Measurements from ENCODE around the gene ARFGEF3. TPM values are rescaled to one million over a fixed set of nuclear protein-coding genes. Genes with fewer than 3 reads are reported as not detected.

The ARFGEF3 gene
- total RNA-seq, 1 donor from 2014 or later = 1.8 TPM

DNA sequence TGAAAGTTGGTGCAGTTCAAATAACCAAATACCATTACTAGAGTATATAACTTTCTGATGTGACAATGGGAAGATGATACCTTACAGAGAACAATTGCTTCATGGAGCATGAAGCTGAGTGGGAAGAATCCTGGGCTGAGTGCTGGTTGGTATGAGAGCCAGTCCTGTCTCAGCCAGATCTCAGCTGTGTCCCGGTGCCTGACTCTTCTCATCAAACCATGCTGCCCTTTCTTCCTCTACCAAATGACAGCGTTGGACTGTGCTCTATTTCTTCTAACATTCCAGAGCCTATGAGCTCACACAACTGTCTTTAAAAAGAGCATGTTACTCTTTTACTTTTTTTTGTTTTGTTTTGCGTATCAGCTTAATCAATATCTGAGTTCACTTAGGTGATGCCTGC lies 84.0 kb downstream of the ARFGEF3 start:
- Histone ChIP-seq H3K4me3 (no peak overlapping the region), H3K9me3 (no peaks in the 10 kb centered on the region), H3K27ac (no peak overlapping the region), H3K27me3 (no peaks in the 10 kb centered on the region), H3K36me3 (no peaks in the 10 kb centered on the region), H3K4me1 (no peaks in the 10 kb centered on the region)
- no peak for DNase-seq (ENCODE audit: low spot score in 2 of 2)
- TF ChIP-seq, protein P1, sequence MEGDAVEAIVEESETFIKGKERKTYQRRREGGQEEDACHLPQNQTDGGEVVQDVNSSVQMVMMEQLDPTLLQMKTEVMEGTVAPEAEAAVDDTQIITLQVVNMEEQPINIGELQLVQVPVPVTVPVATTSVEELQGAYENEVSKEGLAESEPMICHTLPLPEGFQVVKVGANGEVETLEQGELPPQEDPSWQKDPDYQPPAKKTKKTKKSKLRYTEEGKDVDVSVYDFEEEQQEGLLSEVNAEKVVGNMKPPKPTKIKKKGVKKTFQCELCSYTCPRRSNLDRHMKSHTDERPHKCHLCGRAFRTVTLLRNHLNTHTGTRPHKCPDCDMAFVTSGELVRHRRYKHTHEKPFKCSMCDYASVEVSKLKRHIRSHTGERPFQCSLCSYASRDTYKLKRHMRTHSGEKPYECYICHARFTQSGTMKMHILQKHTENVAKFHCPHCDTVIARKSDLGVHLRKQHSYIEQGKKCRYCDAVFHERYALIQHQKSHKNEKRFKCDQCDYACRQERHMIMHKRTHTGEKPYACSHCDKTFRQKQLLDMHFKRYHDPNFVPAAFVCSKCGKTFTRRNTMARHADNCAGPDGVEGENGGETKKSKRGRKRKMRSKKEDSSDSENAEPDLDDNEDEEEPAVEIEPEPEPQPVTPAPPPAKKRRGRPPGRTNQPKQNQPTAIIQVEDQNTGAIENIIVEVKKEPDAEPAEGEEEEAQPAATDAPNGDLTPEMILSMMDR (IDR thresholded peaks at IDR 0.05) = no peak
- intact Hi-C loops (cut with DNase I) = no loop called here

DNA sequence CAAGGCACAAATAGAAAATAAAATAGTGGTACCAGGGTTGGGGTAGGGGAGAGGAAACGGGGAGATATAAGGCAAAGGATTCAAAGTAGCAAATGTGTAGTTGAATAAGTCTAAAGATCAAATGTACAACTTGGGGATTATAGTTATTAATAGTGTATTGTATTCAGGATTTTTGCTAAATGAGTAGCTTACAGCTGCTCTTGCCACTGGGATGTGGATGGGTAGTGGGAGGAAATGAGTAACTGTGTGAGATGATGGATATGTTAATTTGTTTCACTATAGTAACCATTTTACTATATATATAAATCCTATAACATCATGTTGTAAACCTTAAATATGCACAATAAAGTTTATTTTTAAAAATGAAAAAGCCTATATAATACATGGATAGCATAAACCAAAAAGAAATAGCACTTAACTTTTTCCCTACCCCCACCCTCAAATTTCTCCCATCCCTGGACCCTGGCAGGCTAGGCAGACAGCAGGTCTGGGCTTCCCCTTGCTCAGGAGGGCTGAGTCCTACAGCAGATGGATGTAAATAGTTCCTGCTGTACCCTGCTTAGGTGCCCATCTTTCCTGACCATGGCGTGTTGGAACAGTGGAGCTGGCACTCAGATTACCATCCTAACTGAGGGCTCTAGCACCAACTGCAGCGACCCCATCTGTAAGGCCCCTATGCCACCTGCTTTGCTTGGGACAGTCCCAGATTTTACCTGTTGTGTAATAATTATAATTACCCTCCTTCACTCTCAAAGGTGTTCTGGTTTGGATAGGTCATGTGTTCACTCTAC lies 85.1 kb downstream of the ARFGEF3 start:
- Histone ChIP-seq H3K36me3 (no peaks in the 10 kb centered on the region), H3K4me3 (no peak overlapping the region), H3K4me1 (no peaks in the 10 kb centered on the region), H3K27ac (no peak overlapping the region), H3K9me3 (no peaks in the 10 kb centered on the region), H3K27me3 (no peaks in the 10 kb centered on the region)
- DNase-seq (ENCODE audit: low spot score in 2 of 2) = no peak
- TF ChIP-seq, protein P1 (IDR thresholded peaks at IDR 0.05) = no peak
- intact Hi-C loops (cut with DNase I) = no loop called here

DNA sequence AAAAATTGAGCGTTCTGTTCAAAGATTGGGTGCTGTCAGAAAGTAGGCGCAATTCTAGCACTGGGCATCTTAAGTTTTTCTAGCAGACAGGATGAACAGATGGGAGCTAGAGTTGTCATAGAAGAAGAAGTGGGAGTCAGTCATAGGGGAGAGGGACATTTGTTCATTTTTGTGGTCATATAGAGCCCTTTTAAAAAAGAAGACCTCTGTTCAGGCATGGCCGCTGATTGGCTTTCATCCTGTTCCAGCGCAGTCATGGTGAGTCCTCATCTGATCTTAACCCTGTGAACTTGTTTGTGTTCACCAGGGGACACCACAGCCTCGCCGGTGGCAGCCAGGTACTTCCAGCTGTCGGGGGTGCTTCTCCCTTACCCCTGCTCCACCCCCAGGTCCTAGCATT lies 86.3 kb downstream of the ARFGEF3 start:
- DNase-seq (ENCODE audit: low spot score in 2 of 2) = no peak

DNA sequence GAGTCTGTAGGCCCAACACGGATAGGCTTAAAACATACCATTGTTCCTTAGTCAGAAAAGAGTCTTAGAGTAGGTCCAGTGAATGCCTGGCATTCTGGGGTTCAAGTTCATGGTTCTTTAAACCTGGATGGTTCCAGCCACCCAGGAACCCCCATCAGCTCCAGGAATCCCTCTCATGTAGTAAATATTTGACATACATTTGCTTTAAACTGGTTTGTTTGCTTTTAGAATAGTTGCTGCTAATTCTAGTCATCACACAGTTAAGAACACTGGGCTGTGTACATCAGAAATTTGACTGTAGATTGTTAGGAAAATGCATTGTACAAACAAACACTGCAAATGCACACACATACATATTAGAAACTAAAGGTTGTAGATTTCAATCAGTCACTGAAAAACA lies 87.1 kb downstream of the ARFGEF3 start:
- no peak for DNase-seq (ENCODE audit: low spot score in 2 of 2)
- Histone ChIP-seq H3K27me3 (no peaks in the 10 kb centered on the region), H3K9me3 (no peaks in the 10 kb centered on the region), H3K27ac (no peak overlapping the region), H3K4me1 (no peaks in the 10 kb centered on the region), H3K4me3 (no peak overlapping the region), H3K36me3 (no peaks in the 10 kb centered on the region)
- intact Hi-C loops (cut with DNase I) = no loop called here
- TF ChIP-seq, protein P1 (IDR thresholded peaks at IDR 0.05) = no peak

More for the DNA sequence above, 86.3 kb downstream of the ARFGEF3 start:
- H3K4me1 ChIP-seq = no peaks in the 10 kb centered on the region
- no peak overlapping the region for H3K4me3 ChIP-seq
- no peaks in the 10 kb centered on the region for H3K36me3 ChIP-seq
- no peak overlapping the region for H3K27ac ChIP-seq
- TF ChIP-seq, protein P1 (IDR thresholded peaks at IDR 0.05) = no peak
- intact Hi-C loops (cut with DNase I) = no loop called here
- H3K27me3 ChIP-seq = no peaks in the 10 kb centered on the region
- no peaks in the 10 kb centered on the region for H3K9me3 ChIP-seq

DNA sequence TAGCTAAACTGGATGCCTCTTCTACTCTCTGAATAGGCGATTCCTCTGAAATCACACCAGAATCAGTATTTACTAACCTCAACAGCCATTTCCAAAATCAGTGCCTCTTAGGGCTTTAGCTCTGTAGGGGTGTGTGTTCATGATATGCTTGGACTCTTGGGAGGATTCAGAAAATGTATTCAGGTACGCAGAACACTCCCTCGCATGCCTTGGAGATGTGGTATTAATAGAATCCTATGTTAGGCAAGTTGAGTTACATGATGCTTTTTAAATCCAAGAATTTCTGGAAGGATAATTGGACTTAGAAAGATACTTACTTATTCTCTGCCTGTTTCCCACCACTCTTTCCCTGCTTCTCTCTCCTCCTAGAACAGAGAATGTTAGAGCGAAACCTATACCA lies 88.3 kb downstream of the ARFGEF3 start:
- no peaks in the 10 kb centered on the region for H3K9me3 ChIP-seq
- no peaks in the 10 kb centered on the region for H3K27me3 ChIP-seq
- peak overlapping the region in 1 of 2 donors; percentile 46 for H3K4me3 ChIP-seq
- intact Hi-C loops (cut with DNase I) = no loop called here
- DNase-seq (ENCODE audit: low spot score in 2 of 2) = no peak
- H3K36me3 ChIP-seq = no peaks in the 10 kb centered on the region
- peak overlapping the region; percentile 27 to 73 for H3K27ac ChIP-seq
- TF ChIP-seq, protein P1 (IDR thresholded peaks at IDR 0.05) = no peak
- H3K4me1 ChIP-seq = no peaks in the 10 kb centered on the region

Data from ascending aorta (tissue), 2 donors.